22Rv1 (cell line): ENCODE measurements around the gene TOP2B.

Source experiments
- H3K27ac ChIP-seq: fragments of 450-650 bp; 2 replicates; pipeline ENCODE4 v1.5.1; 2017
- CTCF ChIP-seq: fragments of 450-650 bp; IDR thresholded peaks from 2 replicates; pipeline ENCODE4 v1.5.1; 2017; ENCODE audit warnings: mild to moderate bottlenecking
- ZFX ChIP-seq: fragments of 450-650 bp; IDR thresholded peaks from 2 replicates; pipeline ENCODE4 v1.6.1; 2017; ENCODE audit warnings: antibody characterized with exemption, borderline replicate concordance

Gene TOP2B

DNA sequence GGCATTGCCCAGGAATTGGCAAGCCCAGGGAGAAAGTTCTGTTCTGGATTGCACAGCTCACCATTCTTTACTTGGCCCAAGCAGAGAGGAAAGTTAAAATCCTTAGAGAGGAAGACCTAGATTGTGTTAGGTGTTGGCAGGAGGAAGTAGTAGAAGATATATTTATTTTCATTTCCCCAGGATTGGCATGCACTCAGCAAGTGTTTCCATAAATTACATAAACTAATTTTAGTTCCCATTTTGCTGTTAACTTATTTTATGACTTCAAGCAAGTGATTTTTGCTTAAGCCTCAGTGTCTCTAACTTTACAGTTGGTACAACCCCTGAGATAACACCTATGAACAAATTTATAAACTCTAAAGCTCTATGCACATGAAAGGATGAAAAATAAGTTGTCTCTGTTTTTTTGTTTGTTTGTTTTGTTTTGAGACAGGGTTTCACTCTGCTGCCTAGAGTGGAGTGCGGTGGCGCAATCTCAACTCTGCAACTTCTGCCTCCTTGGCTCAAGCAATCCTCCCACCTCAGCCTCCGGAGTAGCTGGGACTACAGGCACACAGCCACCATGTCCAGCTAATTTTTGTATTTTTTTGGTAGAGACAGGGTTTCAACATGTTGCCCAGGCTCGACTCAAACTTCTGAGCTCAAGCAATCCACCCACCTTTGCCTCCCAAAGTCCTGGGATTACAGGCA is 31.2 kb upstream of the TOP2B start:
- no peak overlapping the region for H3K27ac ChIP-seq
- TF ChIP-seq CTCF, result no peak
- TF ChIP-seq ZFX, result no peak

GRCh38 chr3:25693238-25693637 is 28.5 kb upstream of the TOP2B start:
- TF ChIP-seq ZFX, result no peak
- no peak for TF ChIP-seq CTCF
- H3K27ac ChIP-seq, result no peak overlapping the region

GRCh38 chr3:25692341-25692740 is 27.6 kb upstream of the TOP2B start:
- no peak overlapping the region for H3K27ac ChIP-seq
- no peak for TF ChIP-seq ZFX
- no peak for TF ChIP-seq CTCF

DNA sequence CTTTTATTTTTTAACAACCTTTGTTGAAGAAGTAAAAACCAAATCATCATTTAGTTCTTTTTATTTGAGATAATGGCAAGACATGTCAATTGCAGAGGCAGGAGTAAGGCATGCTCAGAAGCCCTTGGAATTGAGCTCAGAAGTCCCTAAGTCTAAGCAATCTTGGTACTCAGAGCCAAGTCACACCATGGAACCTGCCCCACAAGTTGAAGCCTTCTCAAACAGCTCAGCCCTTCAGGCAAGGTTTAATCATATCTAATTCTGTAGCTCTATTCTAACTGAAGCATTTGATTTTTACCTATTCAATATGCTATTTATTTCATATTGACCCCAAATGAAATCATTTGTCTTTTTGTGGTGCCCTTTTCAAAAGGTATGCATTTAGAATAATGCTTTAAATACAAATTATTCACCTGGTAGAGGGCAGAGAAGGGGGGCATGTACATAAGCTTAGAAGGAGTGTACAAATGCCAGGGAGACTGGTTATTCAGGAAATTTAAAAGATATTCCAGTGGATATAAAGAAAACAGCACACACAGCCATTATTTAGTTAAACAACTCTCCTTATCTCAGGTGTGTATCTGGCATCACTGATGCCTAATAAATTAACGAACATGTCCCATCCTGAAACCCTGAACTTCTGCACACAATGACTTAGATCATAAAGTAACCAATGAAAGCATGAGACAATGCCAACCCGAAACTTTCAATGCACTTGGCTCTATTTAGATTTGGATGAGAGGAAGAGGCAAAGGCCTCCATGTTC is 26.2 kb upstream of the TOP2B start:
- TF ChIP-seq ZFX (no peak), CTCF (no peak)
- H3K27ac ChIP-seq, result no peak overlapping the region

GRCh38 chr3:25689226-25689625 is 24.5 kb upstream of the TOP2B start:
- no peak overlapping the region for H3K27ac ChIP-seq
- TF ChIP-seq CTCF, result no peak
- no peak for TF ChIP-seq ZFX

- TF ChIP-seq CTCF, result no peak
- no peak for TF ChIP-seq ZFX
- H3K27ac ChIP-seq, result no peak overlapping the region
These were observed 23.0 kb upstream of the TOP2B start for GRCh38 chr3:25687742-25688141.

GRCh38 chr3:25686766-25687165 is 22.1 kb upstream of the TOP2B start:
- no peak for TF ChIP-seq CTCF
- no peak for TF ChIP-seq ZFX
- no peak overlapping the region for H3K27ac ChIP-seq
